ENCODE measurements around the gene TRIM31.

DNA sequence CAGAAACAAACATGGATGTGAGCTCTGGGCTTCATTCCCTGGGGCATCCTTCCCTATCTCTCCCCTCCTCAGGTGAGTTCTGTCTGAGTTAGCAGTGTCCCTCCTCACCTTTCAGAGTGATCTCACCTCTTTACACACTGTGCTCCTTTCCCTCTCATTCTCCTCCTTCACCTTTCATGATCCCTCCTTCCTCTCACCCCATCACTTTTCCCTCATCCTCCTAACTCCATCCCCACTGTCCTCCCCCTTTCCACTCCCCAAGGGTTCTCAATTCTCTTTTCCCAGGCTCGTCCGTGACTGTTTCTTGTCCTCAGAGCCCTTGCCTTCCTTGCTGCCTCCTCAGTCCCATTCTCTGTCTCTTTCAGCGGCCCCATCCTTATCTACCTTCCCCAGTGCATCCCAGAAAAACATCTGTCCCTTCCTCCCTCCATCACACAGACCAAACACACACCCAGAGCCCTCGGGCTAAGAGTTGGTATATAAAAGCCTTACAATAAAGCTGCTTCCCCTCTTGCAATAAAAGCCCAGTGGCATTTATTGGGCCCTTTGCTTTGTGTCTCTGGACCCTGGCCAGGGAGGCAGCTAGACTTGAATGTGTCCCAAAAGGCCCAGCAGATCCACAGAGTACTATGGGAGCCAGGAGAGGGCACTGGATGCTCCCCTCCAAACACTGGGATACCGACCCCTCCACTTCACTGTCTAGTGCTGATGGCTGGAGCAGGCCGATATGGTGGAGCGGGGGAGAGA is 39.2 kb downstream of the TRIM31 start:
- TF ChIP-seq, protein P1, sequence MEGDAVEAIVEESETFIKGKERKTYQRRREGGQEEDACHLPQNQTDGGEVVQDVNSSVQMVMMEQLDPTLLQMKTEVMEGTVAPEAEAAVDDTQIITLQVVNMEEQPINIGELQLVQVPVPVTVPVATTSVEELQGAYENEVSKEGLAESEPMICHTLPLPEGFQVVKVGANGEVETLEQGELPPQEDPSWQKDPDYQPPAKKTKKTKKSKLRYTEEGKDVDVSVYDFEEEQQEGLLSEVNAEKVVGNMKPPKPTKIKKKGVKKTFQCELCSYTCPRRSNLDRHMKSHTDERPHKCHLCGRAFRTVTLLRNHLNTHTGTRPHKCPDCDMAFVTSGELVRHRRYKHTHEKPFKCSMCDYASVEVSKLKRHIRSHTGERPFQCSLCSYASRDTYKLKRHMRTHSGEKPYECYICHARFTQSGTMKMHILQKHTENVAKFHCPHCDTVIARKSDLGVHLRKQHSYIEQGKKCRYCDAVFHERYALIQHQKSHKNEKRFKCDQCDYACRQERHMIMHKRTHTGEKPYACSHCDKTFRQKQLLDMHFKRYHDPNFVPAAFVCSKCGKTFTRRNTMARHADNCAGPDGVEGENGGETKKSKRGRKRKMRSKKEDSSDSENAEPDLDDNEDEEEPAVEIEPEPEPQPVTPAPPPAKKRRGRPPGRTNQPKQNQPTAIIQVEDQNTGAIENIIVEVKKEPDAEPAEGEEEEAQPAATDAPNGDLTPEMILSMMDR (optimal IDR thresholded peaks at IDR 0.05 in 1 of 3, IDR thresholded peaks at IDR 0.05 in 1 of 3, conservative IDR thresholded peaks at IDR 0.05 in 1 of 3; ENCODE audit: extremely low read depth in 1 of 3, insufficient read depth in 2 of 3, low read length in 3 of 3), result peak in 1 of 3 experiments; percentile 0
- TF ChIP-seq EZH2 (IDR thresholded peaks at IDR 0.05; ENCODE audit: low read length), result no peak

All from keratinocyte (primary cell).